Raji (cell line): ENCODE data around the gene SYP.

Source experiments
- POLR2A ChIP-seq: IDR thresholded peaks from 2 replicates; pipeline ENCODE4 v1.6.1; 2011; ENCODE audit warnings: low read depth, low read length, control low read depth; ENCODE audit not compliant: insufficient read depth

Gene SYP

DNA sequence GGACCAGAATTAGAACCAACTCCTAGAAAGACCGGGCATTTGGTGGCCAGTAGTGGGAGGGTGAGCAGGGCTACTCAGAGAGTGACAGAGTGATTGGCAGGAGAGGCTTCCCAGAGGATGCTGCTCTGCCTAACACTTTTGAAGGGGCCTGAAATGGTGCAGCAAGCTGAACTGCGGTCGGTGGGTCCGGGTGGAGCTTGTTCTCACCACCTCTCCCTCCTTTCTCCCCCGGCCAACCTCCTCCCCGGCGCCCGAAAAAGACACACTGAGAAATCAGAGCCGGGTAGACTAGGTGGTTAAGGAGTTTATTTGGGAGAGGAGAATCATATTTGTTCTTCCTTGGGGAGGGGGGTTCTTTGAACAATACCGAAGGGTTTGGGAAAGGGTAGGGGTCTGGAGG lies 12.5 kb downstream of the SYP start:
- no peak for TF ChIP-seq POLR2A

GRCh38 chrX:49187028-49187394 lies 13.0 kb downstream of the SYP start:
- no peak for TF ChIP-seq POLR2A

- peak; percentile 74 for TF ChIP-seq POLR2A
Observed at GRCh38 chrX:49186125-49187027, 13.6 kb downstream of the SYP start, which contains the start of gene PRICKLE3. Gene PRICKLE3 (minus strand): TSS chrX:49186373. CDS start chrX:49186297, 76 bp downstream.

- no peak for TF ChIP-seq POLR2A
Observed at GRCh38 chrX:49184294-49185281, 15.4 kb downstream of the SYP start.

DNA sequence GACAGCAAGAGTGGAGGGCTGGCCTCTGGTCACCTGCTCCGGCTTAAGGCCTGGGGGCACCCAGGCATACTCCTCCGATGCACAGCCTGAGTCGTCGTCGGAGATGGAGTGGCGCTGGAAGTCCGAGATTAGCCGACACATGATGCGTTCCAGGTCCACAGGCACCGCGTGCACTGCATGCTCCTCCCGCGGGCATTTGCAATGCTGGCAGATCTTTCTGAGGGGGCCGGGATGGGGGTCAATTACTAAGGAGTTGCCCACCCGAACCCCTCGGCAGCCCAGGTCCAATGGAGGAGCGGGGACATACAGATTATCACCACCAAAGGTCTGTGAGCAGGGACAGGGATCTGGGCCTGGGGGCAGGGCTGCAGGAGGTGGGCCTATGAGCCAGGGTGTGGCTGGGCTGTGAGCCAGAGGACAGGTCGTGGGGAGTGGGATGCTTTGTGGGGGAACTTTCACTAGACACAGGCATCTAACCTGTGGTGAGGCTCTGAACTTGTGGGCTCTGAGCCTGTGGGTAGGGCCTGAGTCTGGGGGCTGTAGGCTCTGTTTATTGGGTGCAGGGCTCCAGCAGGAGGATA lies 16.2 kb downstream of the SYP start:
- TF ChIP-seq POLR2A: no peak

GRCh38 chrX:49179358-49179757 lies 20.6 kb downstream of the SYP start:
- no peak for TF ChIP-seq POLR2A

GRCh38 chrX:49178537-49178936 lies 21.5 kb downstream of the SYP start:
- TF ChIP-seq POLR2A: no peak

DNA sequence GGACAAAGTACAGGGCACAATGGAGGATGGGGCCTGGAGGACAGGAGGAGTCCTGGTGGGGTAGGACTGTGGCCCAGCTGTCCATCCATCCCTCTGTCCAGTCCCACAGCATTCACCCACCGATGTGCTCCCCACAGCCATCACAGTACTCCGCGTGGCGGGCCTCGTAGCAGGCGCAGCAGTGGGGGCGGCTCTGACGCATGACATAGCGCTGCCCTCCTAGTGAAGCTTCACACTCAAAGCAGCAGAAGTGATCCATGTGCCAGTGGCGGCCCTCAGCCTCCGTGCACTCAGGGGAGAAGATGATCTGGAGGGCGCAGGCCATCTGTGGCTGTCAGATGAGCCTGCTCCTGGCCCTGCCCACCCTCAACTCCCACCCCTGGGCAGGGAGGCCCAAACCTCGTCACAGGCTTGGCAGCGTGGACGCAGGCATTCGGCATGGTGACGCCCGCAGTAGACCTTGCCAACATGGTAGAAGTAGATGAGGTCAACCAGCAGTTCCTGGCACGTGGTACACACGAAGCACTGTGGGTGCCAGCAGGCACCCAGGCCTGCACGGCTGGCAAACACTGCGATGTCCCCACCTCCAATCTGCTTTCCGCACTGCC lies 22.0 kb downstream of the SYP start:
- TF ChIP-seq POLR2A: no peak

DNA sequence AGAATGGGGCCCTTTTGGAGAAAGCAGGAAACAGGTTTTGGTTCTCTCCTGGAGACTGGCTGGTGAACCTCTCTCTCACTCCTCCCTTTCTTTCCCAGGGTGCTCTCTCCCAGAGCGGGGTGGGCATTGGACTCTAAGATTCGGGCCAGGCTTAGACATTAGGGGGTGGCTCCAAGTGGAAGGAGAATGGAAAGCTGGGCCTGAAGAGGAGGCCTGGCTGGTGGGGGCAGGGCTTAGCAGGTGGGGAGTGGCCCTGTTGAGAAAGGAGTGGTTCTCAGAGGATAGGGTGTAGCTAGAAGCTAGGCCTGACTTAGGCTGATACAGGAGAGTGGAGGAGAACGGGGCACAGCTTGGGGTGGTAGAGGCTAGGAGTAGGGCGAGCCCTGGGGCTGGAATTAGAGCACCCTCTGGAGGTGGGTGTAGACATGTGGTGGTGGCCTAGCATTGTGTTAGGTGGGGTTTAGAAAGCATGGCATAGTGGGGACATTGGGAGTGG lies 22.6 kb downstream of the SYP start:
- no peak for TF ChIP-seq POLR2A

- TF ChIP-seq POLR2A: no peak
Observed at GRCh38 chrX:49176421-49177326, 23.3 kb downstream of the SYP start.

DNA sequence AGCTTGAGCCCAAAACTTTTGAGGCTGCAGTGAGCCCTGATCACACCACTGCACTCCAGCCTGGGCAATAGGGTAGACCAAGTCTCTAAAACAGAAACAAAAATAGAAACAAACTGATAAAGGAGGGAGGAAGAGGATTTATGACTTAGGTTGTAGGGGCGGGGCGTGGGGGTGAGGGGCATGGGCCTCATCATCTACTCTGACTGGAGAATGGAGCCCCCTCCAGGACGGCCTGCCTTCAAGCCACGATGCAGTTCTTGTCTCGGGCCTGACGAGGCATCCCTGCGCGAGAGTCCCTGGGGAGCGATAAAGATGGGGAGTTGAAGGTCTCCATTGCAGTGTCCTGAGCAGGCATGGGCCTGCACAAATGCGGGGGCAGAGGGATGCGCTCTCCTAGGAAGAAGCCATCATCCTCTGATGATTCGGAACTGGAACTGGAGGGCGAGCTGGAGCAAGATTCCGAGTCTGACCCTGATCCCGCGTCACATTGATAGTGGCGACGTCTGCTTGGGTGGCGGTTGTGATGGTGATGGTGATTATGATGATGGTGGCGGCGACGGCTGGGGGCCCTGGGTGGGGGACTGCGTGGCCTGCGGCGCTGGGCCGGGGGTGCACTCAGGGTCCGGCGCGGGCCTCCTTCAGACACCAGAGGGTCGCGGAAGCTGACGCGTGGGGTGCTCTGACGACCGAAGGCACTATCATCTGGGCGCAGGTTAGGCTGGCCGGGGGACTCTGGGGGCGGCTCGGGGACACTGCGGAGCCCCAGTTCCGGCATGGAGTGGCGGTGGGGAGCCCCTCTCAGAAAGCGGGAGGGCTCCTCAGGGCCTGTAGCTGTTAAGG lies 24.3 kb downstream of the SYP start:
- no peak for TF ChIP-seq POLR2A

DNA sequence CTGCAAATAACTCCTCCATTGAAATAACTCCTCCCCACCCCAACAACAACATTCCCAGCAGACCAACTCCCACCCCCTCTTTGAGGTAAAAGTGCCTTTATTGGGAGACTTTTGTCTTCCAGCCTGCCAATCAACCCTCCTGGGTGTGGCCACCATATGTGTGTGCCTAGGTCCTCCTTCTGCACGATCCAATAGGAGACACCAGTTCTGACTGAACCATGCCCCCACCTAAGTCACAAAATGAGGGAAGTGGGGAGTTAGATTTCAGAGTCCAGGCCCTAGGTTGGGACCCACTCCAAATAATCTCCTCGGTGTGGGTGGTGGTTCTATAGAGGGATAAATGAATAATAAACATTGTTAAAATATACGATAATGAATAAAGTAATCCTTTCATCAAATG lies 25.3 kb downstream of the SYP start:
- TF ChIP-seq POLR2A: no peak

DNA sequence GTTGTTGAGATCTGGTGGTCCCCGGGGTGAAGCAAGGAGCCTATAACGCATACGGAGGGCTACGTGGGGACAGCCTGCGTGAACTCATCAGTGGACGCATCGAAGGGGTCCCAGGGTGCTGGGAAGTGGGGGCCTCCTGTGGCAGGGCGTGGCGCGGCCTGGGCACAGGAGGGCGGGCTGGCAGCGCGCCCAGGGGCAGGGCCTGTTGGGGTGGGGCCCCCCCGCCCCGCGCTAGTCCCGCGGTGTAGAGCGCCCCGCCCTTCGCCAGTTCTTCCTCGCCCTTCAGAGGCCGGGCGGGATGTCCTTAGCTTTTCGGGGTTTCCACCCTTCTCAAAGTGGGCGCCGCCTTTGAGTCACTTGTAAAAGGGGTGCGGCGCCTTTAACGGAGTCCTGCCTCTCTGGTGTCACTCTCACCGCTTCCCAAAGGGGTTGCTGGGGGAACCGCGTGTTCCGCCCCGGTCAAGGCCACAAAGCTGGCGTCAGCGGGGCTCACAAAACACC lies 27.7 kb downstream of the SYP start:
- peak; percentile 12; the same call in 1 of the 2 replicates for TF ChIP-seq POLR2A

DNA sequence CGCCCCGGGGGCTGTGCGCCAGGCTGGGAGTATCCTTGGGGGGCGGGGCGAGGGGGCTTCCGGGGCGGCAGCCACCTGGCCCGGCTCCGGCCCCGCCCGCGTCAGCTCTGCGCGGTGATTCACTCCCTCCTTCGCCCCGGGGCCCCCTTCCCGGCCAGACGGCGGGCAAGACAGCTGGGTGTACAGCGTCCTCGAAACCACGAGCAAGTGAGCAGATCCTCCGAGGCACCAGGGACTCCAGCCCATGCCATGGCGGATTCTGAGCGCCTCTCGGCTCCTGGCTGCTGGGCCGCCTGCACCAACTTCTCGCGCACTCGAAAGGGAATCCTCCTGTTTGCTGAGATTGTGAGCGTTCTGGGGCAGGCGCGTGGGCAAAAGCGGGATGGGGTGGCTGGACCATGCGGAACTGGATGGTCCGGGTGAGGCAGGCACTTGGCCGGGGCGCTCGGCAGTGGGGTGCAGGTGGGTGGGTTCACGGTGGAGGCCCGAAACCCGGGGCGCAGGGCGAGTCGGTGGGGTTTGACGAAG lies 28.2 kb downstream of the SYP start, which contains the start of gene PLP2:
PLP2 (plus strand) TSS at position 147 of the 528 bp plus-strand sequence; CDS start at position 250, 103 bp downstream.
- TF ChIP-seq POLR2A: peak; percentile 48
